HuH-7.5 (cell line): Measurements from ENCODE around the gene LMO7.
"Not testable (repeated sequence)": the region's sequence is repeated elsewhere in the genome, so short reads cannot be mapped to it uniquely, and the experiment has no call there.

ENCODE experiments used
- DNase-seq: peaks from one replicate; pipeline ENCODE4 v3.0.0; 2011; ENCODE audit warnings: low spot score

LMO7 gene

GRCh38 chr13:75647126-75647784, 11.1 kb downstream of the LMO7 start:
- DNase-seq, result no peak

- DNase-seq, result no peak
Observed at GRCh38 chr13:75648446-75648845, 12.3 kb downstream of the LMO7 start.

DNA sequence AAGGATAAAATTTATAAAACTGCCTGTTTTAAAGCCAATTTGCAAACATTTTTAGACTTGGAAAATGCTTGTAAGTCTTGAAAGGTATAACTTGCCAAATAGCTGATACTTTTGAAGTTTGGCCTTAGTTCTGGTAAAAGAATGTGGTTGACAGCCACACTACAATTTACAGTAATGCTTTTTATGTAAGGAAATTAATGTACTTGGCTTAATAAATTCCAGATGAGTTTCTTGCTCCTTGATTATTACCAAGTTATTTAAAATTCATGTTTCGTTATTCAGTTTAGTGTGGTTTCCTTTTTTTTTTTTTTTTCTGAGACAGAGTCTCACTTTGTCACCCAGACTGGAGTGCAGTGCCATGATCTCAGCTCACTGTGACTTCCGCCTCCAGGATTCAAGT, 14.9 kb downstream of the LMO7 start:
- no peak for DNase-seq

DNA sequence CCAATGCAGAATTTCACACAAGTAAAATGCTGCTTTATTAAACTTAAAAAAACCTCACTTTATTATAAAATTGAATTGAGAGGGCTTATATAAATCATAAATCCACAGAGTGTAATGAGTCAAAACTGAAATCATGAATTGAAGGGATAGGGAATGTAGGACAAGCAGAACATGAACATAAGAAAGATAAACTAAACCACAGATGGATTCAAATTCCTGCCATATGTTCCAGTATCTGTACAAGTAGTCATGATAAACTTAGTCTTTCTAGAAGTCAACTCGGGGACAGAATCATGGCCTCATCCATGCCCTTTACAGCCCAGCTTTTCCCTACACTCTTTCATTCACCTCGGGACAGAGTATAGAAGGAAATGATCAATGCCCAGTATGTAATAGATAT, 16.6 kb downstream of the LMO7 start:
- no peak for DNase-seq

GRCh38 chr13:75656425-75656989, 20.4 kb downstream of the LMO7 start:
- no peak for DNase-seq

DNA sequence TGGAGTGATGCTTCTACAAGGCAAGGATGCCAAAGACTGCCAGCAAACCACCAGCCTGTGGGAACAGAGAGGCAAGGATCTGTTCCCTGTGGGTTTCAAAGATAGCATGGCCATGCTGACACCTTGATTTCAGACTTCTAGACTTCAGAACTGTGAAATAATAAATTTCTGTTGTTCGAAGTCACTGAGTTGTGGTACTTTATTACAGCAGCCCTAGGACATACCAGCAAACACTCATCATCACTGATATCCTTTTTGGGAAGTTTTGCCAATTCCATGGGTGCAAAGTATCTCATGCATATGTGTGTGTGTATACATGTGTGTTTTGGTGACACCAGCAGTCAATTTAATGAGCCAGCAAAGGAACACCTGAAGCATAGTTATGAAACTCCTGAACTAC, 21.0 kb downstream of the LMO7 start:
- DNase-seq, result no peak

GRCh38 chr13:75660694-75661093, 24.6 kb downstream of the LMO7 start:
- DNase-seq, result no peak

- DNase-seq, result no peak
Observed at GRCh38 chr13:75661443-75661842, 25.3 kb downstream of the LMO7 start.

GRCh38 chr13:75666646-75667351, 30.7 kb downstream of the LMO7 start:
- DNase-seq, result no peak

- DNase-seq, result no peak
Observed at GRCh38 chr13:75669706-75670105, 33.6 kb downstream of the LMO7 start.

DNA sequence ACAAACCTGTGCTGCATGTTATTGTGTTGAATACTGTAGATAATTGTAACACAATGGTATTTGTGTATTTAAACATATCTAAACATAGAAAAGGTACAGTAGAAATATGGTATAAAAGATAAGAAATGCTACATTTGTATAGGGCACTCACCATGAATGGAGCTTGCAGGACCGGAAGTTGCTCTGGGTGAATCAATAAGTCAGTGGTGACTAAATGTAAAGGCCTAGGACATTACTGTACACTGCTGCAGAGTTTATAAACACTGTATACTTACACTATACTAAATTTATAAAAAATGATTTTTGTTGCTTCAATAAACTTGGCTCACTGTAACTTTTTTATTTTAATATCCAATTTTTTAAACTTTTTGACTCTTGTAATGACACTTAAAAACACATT, 34.4 kb downstream of the LMO7 start:
- DNase-seq, result no peak

GRCh38 chr13:75675421-75675820, 39.3 kb downstream of the LMO7 start:
- no peak for DNase-seq

GRCh38 chr13:75679459-75679858, 43.3 kb downstream of the LMO7 start:
- no peak for DNase-seq

GRCh38 chr13:75680251-75680650, 44.1 kb downstream of the LMO7 start:
- not testable (repeated sequence) for DNase-seq

GRCh38 chr13:75682326-75682725, 46.2 kb downstream of the LMO7 start:
- no peak for DNase-seq

DNA sequence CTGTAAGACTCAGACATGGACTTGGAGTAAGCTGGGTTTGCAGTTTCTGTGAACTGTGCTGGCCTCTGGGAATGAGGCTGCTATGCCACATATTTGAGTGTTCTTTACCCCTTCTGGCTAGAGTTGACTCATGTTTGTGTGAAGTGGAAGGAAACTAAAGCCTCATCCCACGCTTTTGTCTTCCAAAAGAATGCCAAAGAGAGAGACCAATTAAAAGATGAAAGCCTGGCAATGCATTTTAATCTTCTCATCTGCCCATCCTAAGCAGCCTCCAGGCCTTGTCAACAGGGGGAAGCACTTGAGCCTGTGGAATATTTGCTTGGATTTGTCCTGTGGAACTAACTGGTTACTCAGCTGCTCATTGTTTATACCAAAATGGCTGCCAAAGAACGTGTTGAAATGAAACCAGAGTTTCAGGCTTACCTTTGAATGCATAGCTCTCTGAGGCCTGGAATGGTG, 49.1 kb downstream of the LMO7 start:
- no peak for DNase-seq

GRCh38 chr13:75687150-75687763, 51.1 kb downstream of the LMO7 start:
- peak; percentile 14 for DNase-seq

DNA sequence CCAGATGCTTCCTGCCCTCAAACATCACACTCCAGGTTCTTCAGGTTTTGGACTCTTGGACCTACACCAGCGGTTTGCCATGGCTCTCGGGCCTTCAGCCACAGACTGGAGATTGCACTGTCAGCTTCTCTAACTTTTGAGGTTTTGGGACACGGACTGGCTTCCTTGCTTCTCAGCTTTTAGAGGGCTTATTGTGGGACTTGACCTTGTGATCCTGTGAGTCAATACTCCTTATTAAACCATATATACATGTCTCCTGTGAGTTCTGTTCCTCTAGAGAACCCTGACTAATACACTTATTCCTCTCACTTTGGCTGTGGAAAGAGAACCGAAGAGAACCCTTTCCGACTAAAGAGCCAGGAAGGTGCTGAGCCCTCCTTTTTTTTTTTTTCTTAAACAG, 53.6 kb downstream of the LMO7 start:
- no peak for DNase-seq

DNA sequence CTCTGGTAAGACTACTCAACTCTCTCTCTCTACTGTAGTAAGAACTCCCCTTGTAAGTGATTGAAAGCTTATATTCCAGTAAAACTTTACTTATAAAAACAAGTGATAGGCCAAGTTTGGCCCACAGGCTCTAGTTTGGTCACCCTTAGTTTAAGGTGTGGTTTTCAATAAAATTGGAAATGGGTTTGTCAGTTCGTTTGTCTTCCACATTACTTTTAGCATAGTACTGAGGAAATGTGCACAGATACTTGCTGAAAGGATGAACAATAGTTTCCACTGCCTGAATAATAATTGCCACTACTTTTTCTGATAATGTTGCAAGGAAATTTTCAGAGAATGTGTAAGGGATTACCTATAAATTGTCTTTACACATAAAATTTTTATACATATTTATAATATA, 54.5 kb downstream of the LMO7 start:
- DNase-seq, result no peak

DNA sequence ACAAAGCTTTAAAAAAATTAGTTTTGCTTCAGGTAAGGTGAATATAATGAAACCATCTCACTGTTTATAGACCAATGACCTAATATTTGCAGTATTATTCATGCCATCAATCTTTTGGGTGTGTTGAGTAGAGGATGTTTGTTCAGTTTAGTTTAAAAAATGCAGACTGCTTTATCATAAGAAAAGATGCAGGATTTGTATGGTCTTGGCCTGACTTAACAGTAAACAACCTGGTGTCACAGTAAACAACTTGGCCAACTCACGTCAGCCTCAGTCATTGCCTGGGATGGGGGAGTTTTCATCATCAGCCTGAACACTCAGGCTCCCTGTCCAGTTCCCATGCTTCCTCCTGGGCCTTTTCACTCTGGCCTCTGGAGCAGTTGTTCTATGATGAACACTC, 55.1 kb downstream of the LMO7 start:
- no peak for DNase-seq

DNA sequence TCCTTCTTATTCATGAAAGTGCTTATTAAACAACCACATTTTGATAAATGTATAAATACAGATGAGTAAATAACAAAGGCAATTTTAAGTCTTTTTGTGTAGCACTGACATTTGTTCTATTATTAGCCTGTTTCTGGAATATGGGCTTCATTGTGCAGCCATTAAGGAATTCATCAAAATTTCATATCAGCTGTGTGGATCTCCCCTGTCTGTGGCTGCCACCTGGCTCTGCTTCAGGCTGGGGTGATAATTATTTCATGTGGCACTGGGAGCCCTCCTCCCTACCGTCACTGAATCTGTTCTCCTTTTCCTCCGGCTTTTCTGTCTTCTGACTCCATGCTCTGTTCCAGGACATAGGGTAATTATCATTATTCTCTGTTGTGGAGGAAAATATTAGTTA, 57.1 kb downstream of the LMO7 start:
- no peak for DNase-seq

DNA sequence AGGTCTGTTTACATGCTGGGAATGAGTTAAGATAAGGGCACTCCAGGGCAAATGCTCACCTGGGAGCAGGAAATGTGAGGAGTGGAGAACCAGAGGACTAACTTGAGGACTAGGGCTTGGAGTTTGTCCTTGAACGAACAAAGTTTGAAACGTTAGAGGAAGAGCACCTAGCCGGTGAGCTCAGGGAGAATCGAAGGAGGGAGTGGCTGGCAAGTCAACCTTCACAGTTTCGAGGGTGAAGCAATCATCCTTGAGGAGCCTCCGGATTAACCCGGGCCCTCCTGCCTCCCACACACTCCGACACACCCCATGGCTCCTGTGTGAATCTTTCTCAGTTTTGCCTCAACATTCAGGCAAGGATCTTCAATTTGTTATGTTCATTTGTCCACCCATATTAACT, 58.6 kb downstream of the LMO7 start:
- no peak for DNase-seq

- DNase-seq, result not testable (repeated sequence)
Observed at GRCh38 chr13:75695908-75696307, 59.8 kb downstream of the LMO7 start.
